Measurements from ENCODE around the gene BICRA.
"Not testable (repeated sequence)": the region's sequence is repeated elsewhere in the genome, so short reads cannot be mapped to it uniquely, and the experiment has no call there.

The BICRA gene

GRCh38 chr19:47608969-47609905, at the start of gene BICRA:
Gene BICRA (plus strand): TSS chr19:47609134. CDS start chr19:47673575, 64,441 bp downstream.
- peak; percentile 71 for DNase-seq
- Mint-ChIP-seq H3K27ac (peak within 1 kb of the TSS; percentile 97), H3K27me3 (peaks cover 0 to under 1% of the 10 kb centered on the region in 2 donors), H3K36me3 (peaks cover 1 to 5% of the 10 kb centered on the region in 2 donors), H3K4me3 (peak within 1 kb of the TSS; percentile 94 to 95), H3K4me1 (peaks cover 31 to 44% of the 10 kb centered on the region in 2 donors), H3K9me3 (no peaks in the 10 kb centered on the region)
- peak; percentile 70 to 74 for ATAC-seq (replicated peaks)

- no peaks in the 10 kb centered on the region for H3K36me3 Mint-ChIP-seq
- no peaks in the 10 kb centered on the region for H3K9me3 Mint-ChIP-seq
- no peaks in the 10 kb centered on the region for H3K4me1 Mint-ChIP-seq
- DNase-seq = no peak
- peaks cover 26 to 49% of the 10 kb centered on the region in 2 donors for H3K27me3 Mint-ChIP-seq
- ATAC-seq (replicated peaks) = no peak
- no peak overlapping the region for H3K4me3 Mint-ChIP-seq
- H3K27ac Mint-ChIP-seq = no peak overlapping the region
These were observed 47.9 kb upstream of the BICRA start for GRCh38 chr19:47560999-47561398.

DNA sequence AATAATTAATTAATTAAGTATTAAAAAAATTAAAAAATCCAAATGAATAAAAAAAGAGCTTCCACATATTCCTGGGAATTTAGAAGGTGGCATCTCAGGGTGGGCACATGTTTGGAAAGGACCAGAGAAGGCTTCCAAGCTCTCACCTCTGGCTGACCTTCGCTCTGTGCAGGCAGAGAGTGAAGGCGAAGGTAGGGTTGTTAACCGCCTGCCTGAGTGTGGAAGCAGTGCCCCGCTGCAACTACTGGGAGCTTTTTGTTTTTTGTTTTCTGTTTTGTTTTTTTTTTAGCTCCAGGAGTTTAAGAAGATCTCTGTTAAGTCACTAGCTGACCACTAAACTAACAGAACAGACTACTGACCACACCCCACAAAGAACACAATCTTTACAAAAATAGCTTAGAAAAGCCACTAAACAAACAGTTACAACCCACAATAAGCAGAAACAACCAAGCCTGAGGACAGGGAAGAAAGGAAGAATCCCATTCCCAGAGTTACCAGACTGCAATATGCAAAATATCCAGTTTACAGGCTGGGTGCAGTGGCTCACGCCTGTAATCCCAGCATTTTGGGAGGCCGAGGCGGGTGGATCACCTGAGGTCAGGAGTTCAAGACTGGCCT, 47.4 kb upstream of the BICRA start:
- Mint-ChIP-seq H3K27ac (no peak overlapping the region), H3K4me3 (no peak overlapping the region), H3K36me3 (no peaks in the 10 kb centered on the region), H3K9me3 (no peaks in the 10 kb centered on the region), H3K4me1 (no peaks in the 10 kb centered on the region), H3K27me3 (peaks cover 26 to 49% of the 10 kb centered on the region in 2 donors)
- ATAC-seq (replicated peaks) = no peak
- no peak for DNase-seq

- Mint-ChIP-seq H3K9me3 (no peaks in the 10 kb centered on the region), H3K4me3 (no peak overlapping the region), H3K4me1 (no peaks in the 10 kb centered on the region), H3K36me3 (no peaks in the 10 kb centered on the region), H3K27me3 (peaks cover 30 to 36% of the 10 kb centered on the region in 2 donors), H3K27ac (no peak overlapping the region)
- DNase-seq (no peak), ATAC-seq (replicated peaks) (no peak)
These were observed 44.9 kb upstream of the BICRA start for GRCh38 chr19:47564081-47564480.

DNA sequence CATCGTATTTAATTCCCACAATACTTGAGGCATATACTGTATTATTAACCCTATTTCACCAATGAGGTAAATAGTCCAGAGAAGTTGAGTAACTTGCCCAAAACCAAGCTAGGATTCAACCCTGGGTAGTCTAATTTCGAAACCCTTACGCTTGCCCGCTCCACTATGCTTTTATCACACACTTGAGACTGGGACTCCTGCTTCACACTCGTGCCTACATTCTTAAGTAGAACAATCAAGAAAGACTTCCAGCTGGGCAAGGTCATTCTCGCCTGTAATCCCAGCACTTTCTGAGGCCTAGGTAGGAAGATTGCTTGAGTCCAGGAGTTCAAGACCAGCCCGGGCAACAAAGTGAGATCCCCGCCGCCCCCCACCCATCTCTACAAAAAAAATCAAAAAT, 39.6 kb upstream of the BICRA start:
- H3K4me3 Mint-ChIP-seq = no peak overlapping the region
- H3K4me1 Mint-ChIP-seq = peaks cover 3 to 12% of the 10 kb centered on the region in 2 donors
- ATAC-seq (replicated peaks) (no peak), DNase-seq (no peak)
- no peak overlapping the region for H3K27ac Mint-ChIP-seq
- H3K9me3 Mint-ChIP-seq = no peaks in the 10 kb centered on the region
- peaks cover 38 to 41% of the 10 kb centered on the region in 2 donors for H3K27me3 Mint-ChIP-seq
- H3K36me3 Mint-ChIP-seq = peaks cover 0 to 4% of the 10 kb centered on the region in 2 donors

DNA sequence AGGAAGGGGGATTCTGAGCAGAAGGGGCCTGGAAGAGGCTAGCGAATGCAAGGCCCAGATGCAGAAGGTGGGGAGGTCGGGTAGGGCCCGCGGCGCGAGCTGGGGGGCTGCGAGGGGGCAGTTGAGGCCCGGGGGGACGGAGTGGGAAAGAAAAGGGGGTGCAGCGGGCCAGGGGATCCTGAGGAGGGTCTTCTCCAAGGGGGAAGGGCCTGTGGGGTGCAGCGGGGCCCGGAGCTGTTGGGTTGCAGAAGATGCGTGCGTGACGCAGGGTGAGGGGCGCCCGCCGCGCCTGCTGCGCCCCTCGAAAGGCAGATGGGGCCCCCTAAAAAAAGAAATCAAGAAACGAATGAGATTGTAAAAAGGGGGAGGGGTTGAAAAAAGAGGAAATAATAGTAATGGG, 36.3 kb upstream of the BICRA start:
- H3K4me3 Mint-ChIP-seq = peak overlapping the region; percentile 1 to 9
- peaks cover 11 to 31% of the 10 kb centered on the region in 2 donors for H3K4me1 Mint-ChIP-seq
- peaks cover 0 to 4% of the 10 kb centered on the region in 2 donors for H3K36me3 Mint-ChIP-seq
- no peak for DNase-seq
- peaks cover 50 to 51% of the 10 kb centered on the region in 2 donors for H3K27me3 Mint-ChIP-seq
- no peak overlapping the region for H3K27ac Mint-ChIP-seq
- ATAC-seq (replicated peaks) = no peak
- peaks cover 0 to 2% of the 10 kb centered on the region in 2 donors for H3K9me3 Mint-ChIP-seq

GRCh38 chr19:47573071-47574026, 35.6 kb upstream of the BICRA start, which contains the start of gene ZNF541:
Gene ZNF541 (minus strand): TSS chr19:47573148. CDS start chr19:47555856, 17,292 bp downstream.
- peaks cover 50 to 56% of the 10 kb centered on the region in 2 donors for H3K27me3 Mint-ChIP-seq
- H3K36me3 Mint-ChIP-seq = peaks cover 0 to 4% of the 10 kb centered on the region in 2 donors
- H3K4me3 Mint-ChIP-seq = peak within 1 kb of the TSS; percentile 36 to 69
- peaks cover 0 to 2% of the 10 kb centered on the region in 2 donors for H3K9me3 Mint-ChIP-seq
- ATAC-seq (replicated peaks) (peak; percentile 25 to 65), DNase-seq (peak; percentile 16)
- H3K27ac Mint-ChIP-seq = no peak within 1 kb of the TSS
- peaks cover 13 to 37% of the 10 kb centered on the region in 2 donors for H3K4me1 Mint-ChIP-seq

- Mint-ChIP-seq H3K36me3 (no peaks in the 10 kb centered on the region), H3K27me3 (peaks cover 57 to 71% of the 10 kb centered on the region in 2 donors), H3K9me3 (peaks cover 0 to 2% of the 10 kb centered on the region in 2 donors), H3K4me1 (peaks cover 18 to 35% of the 10 kb centered on the region in 2 donors), H3K27ac (no peak overlapping the region), H3K4me3 (no peak overlapping the region)
- ATAC-seq (replicated peaks) (no peak), DNase-seq (no peak)
These were observed 28.5 kb upstream of the BICRA start for GRCh38 chr19:47580397-47580796.

DNA sequence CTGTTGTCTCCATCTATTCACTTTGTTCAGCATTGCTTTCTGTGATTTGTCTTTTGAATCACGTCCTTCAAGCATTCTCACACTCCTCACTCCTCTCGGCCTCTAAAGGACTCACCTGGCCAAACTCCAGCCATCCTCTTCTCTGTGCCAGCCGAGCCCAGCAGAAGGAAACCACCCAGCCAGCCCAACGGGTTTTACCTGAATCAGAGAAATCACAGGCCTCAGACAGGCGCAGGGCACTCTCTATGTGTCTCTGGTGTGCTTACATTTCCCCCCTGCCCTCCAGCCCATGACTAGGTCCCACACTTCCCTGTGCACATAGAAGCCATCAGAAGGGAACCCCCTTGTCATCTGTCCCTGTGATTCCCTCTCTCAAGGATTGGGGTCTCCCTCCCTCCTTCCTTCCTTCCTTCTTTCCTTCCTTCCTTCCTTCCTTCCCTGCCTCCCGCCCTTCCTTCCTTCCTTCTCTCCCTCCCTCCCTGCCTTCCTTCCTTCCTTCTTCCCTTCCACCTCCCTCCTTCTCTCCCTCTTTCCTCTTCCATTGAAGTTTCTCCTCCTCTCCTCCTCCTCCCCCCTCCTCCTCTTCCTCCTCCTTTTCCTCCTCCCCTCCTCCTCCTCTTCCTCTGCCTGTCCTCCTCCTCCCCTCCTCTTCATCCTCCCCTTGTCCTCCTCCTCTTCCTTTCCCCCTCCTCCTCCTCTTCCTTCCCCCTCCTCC, 27.2 kb upstream of the BICRA start:
- Mint-ChIP-seq H3K4me1 (peaks cover 15 to 25% of the 10 kb centered on the region in 2 donors), H3K36me3 (peaks cover 0 to 5% of the 10 kb centered on the region in 2 donors), H3K27ac (no peak overlapping the region), H3K9me3 (peaks cover 5 to 7% of the 10 kb centered on the region in 2 donors), H3K27me3 (peaks cover 56 to 68% of the 10 kb centered on the region in 2 donors), H3K4me3 (no peak overlapping the region)
- DNase-seq = no peak
- no peak for ATAC-seq (replicated peaks)

- Mint-ChIP-seq H3K4me1 (peaks cover 13 to 19% of the 10 kb centered on the region in 2 donors), H3K4me3 (no peak overlapping the region), H3K36me3 (peaks cover 0 to 5% of the 10 kb centered on the region in 2 donors), H3K27me3 (peaks cover 51 to 63% of the 10 kb centered on the region in 2 donors), H3K27ac (no peak overlapping the region), H3K9me3 (peaks cover 5 to 7% of the 10 kb centered on the region in 2 donors)
- DNase-seq = no peak
- no peak for ATAC-seq (replicated peaks)
These were observed 26.5 kb upstream of the BICRA start for GRCh38 chr19:47582320-47582909.

GRCh38 chr19:47583161-47583560, 25.8 kb upstream of the BICRA start:
- H3K4me1 Mint-ChIP-seq = peaks cover 8 to 11% of the 10 kb centered on the region in 2 donors
- not testable (repeated sequence) for H3K27ac Mint-ChIP-seq; H3K9me3 Mint-ChIP-seq; H3K36me3 Mint-ChIP-seq; ATAC-seq (replicated peaks); DNase-seq; H3K4me3 Mint-ChIP-seq
- H3K27me3 Mint-ChIP-seq = peaks cover 51 to 63% of the 10 kb centered on the region in 2 donors

GRCh38 chr19:47587295-47587694, 21.6 kb upstream of the BICRA start:
- Mint-ChIP-seq H3K27ac (no peak overlapping the region), H3K4me1 (peaks cover 1 to 3% of the 10 kb centered on the region in 2 donors), H3K36me3 (peaks cover 0 to 5% of the 10 kb centered on the region in 2 donors), H3K27me3 (peaks cover 46 to 51% of the 10 kb centered on the region in 2 donors), H3K9me3 (peaks cover 5 to 7% of the 10 kb centered on the region in 2 donors), H3K4me3 (no peak overlapping the region)
- no peak for DNase-seq
- ATAC-seq (replicated peaks) = no peak

DNA sequence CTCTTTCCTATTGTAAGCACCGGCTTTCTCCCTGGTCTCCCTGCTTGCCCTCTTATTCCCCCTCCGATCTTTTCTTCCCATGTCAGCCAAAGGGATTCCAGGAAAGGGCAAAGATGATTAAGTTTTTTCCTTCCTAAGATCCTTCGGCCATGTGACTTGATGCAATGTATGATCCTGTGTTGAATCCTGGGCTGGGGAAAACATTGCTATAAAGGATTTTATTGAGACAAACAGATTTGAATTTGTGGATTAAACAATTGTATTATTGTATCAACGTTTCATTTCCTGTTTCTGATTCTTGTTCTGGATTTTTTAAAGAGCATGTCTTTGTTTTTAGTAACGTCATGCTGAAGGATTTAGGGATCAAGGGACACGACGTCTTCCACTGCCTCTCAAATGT, 19.1 kb upstream of the BICRA start:
- peaks cover 5 to 7% of the 10 kb centered on the region in 2 donors for H3K9me3 Mint-ChIP-seq
- H3K27me3 Mint-ChIP-seq = peaks cover 48 to 49% of the 10 kb centered on the region in 2 donors
- ATAC-seq (replicated peaks) = no peak
- H3K4me1 Mint-ChIP-seq = no peaks in the 10 kb centered on the region
- no peak overlapping the region for H3K27ac Mint-ChIP-seq
- no peak overlapping the region for H3K4me3 Mint-ChIP-seq
- DNase-seq = no peak
- H3K36me3 Mint-ChIP-seq = peaks cover 0 to 5% of the 10 kb centered on the region in 2 donors

Measured in stimulated activated naive B cell treated with anti-CD40 and anti-IgM and Interleukin-4, amounts not matched to agents 10 μg/mL and 1 μg/mL and 100 μg/mL, for 72 hours (primary cell).